ENCODE measurements around the gene TTLL3.
"Not testable (repeated sequence)": the region's sequence is repeated elsewhere in the genome, so short reads cannot be mapped to it uniquely, and the experiment has no call there.

Gene TTLL3

DNA sequence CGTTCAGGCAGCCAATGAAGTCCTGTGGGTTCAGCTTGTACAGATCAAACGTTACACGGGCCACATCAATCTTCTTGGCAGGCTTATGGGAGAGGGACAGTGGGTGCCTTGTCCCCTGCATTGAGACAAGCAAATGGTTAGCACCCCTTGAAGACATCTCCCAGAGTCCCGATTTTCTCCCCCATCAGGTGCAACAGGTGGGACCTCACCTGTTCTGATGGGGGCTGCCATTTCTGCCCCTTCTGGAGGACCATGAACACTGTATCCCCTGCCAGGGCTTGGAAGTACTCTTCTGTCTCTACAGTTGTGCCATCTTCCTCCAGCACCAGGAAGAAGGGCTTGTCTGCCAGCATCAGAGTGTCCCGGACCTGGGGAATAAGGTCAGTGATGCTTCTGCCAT is 59.9 kb downstream of the TTLL3 start:
- TF ChIP-seq CTCF (IDR thresholded peaks at IDR 0.05; ENCODE audit: low read length, missing control alignments): no peak
- H3K4me3 ChIP-seq (replicated peaks; ENCODE audit: low read depth, low read length): no peak overlapping the region
- DNase-seq (ENCODE audit: low read depth): no peak

DNA sequence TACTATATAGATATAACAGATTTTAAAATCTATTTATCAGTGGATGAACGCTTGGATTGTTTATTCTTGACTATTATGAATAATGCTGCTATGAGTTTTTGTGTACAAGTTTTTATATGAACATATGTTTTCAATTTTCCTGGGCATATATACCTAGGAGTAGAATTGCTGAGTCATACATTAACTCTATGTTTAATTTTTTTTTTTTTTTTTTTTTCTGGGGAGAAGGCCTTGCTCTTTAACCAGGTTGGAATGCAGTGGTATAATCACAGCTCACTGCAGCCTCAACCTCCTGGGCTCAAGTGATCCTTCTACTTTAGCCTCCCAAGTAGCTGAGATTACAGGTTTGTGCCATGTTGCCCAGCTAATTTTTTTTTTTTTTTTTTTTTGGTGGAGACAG is 60.9 kb downstream of the TTLL3 start:
- no peak overlapping the region for H3K4me3 ChIP-seq (replicated peaks; ENCODE audit: low read depth, low read length)
- TF ChIP-seq CTCF (IDR thresholded peaks at IDR 0.05; ENCODE audit: low read length, missing control alignments): no peak
- DNase-seq (ENCODE audit: low read depth): peak; percentile 60

- DNase-seq (ENCODE audit: low read depth); H3K4me3 ChIP-seq (replicated peaks; ENCODE audit: low read depth, low read length): not testable (repeated sequence)
These were observed 62.0 kb downstream of the TTLL3 start for GRCh38 chr3:9872067-9872466.

DNA sequence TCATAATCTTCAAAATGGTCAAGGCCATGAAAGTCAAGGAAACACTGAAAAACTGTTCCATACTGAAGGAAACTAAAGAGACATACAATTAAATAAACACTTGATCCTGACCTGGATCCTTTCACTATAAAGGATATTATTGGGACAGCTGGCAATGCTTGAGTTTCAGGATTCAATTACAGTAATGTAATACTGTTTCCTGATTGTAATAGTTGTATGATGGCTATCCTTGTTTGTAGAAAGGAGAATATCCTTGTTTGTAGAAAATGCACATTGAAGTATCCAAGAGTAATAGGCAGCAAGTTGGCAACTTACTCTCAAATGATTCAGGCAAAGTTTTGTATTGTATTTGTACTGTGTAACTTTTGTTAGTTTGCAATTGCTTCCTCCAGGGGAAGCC is 65.4 kb downstream of the TTLL3 start:
- DNase-seq (ENCODE audit: low read depth): no peak
- TF ChIP-seq CTCF (IDR thresholded peaks at IDR 0.05; ENCODE audit: low read length, missing control alignments): no peak
- H3K4me3 ChIP-seq (replicated peaks; ENCODE audit: low read depth, low read length): no peak overlapping the region

- not testable (repeated sequence) for DNase-seq (ENCODE audit: low read depth); H3K4me3 ChIP-seq (replicated peaks; ENCODE audit: low read depth, low read length)
These were observed 66.2 kb downstream of the TTLL3 start for GRCh38 chr3:9876255-9876654.

- H3K4me3 ChIP-seq (replicated peaks; ENCODE audit: low read depth, low read length): no peak overlapping the region
- TF ChIP-seq CTCF (IDR thresholded peaks at IDR 0.05; ENCODE audit: low read length, missing control alignments): no peak
These were observed 66.9 kb downstream of the TTLL3 start for GRCh38 chr3:9876991-9877390.

GRCh38 chr3:9878700-9879099 is 68.6 kb downstream of the TTLL3 start:
- no peak for DNase-seq (ENCODE audit: low read depth)
- TF ChIP-seq CTCF (IDR thresholded peaks at IDR 0.05; ENCODE audit: low read length, missing control alignments): no peak
- no peak overlapping the region for H3K4me3 ChIP-seq (replicated peaks; ENCODE audit: low read depth, low read length)

More at GRCh38 chr3:9876991-9877390, 66.9 kb downstream of the TTLL3 start:
- DNase-seq (ENCODE audit: low read depth): no peak

DNA sequence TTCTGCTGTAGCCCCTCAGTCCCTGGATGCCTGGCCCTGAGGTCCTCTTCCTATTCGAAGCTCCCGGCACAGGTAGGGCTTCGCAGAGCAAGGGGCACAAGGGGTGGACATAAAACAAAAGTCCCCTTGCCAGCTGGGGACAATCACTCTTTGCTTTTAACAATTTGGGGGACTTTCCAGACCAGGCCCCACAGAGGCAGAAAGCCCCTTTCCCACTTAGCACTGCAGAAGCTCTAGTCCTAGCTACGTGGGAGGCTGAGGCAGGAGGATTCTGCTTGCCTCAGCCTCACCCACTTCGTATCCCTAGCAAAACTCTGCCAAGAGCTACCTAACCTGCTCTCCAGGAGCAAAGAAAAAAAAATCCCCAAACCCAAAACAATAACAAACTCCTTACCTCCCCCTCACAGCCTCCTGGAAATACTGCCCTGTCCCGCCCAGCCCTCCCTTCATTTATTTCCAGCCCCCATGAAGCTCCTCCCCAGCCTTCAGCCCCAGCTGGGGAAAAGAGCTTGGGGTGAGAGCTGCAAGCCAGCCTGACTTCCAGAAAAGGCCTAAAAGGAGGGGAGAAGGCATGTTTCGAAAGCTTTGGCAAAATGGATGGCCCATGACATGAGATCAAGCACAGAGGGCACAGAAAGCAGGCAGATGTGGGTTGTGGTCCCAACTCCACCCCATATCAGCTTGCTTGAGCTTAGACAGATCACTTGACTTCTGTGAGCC is 69.9 kb downstream of the TTLL3 start, which contains the start of gene CIDEC:
Gene CIDEC, minus strand, starts transcription at position 424 of the 720 bp plus-strand sequence. CDS start 1,767 bp downstream, outside the sequence.
- TF ChIP-seq CTCF (IDR thresholded peaks at IDR 0.05; ENCODE audit: low read length, missing control alignments): no peak
- no peak for DNase-seq (ENCODE audit: low read depth)
- H3K4me3 ChIP-seq (replicated peaks; ENCODE audit: low read depth, low read length): no peak within 1 kb of the TSS
